ENCODE results near the gene GPR39.

- no peak for TF ChIP-seq CTCF (IDR thresholded peaks at IDR 0.05)
- no peak for TF ChIP-seq POLR2AphosphoS5 (IDR thresholded peaks at IDR 0.05)
- TF ChIP-seq EP300 (IDR thresholded peaks at IDR 0.05), result no peak
Measured at GRCh38 chr2:132544006-132544630, 127.5 kb downstream of the GPR39 start.
